Adipose tissue (tissue), 3 donors: ENCODE results near the gene ATF7. TPM values are rescaled to one million over a fixed set of nuclear protein-coding genes. Genes with fewer than 3 reads are reported as not detected.
"Not testable (repeated sequence)": the region's sequence is repeated elsewhere in the genome, so short reads cannot be mapped to it uniquely, and the experiment has no call there.

ENCODE experiments used
- H3K27ac ChIP-seq: one replicate; pipeline ENCODE4 v1.5.1; 2013; ENCODE audit warnings: low read depth, low read length
- WGBS, 3 donors: extraction: QIAGEN DNeasy Blood & Tissue Kit; methylation state at CpG; one replicate each; pipeline ENCODE4 v1.1.7; 2013; 5-methylcytosine and 5-hydroxymethylcytosine counted together
- polyA plus RNA-seq, 3 donors: library from polyadenylated mRNA; stranded (reverse); fragments of 200-250 nt; gene quantifications; one replicate each; pipeline ENCODE4 v1.2.3, GENCODE V29; 2013
- donor health status: healthy with polysubstance abuse.
- donor health status: Bipolar disorder and iron deficiency.
- donor health status: healthy.

Gene ATF7
- polyA plus RNA-seq, 3 donors, result 9.5 to 35.0 (median 25.7) TPM

- 79 to 86% (median 82%) methylated on average over 17 to 18 of the region's 18 CpGs for WGBS, 3 donors
- no peak overlapping the region for H3K27ac ChIP-seq
Measured at GRCh38 chr12:53482626-53483168, 143.5 kb downstream of the ATF7 start.

GRCh38 chr12:53481939-53482586 is 144.1 kb downstream of the ATF7 start:
- H3K27ac ChIP-seq, result no peak overlapping the region
- WGBS, 3 donors, result 74 to 86% (median 79%) methylated on average over 9 of the region's 9 CpGs

- 58 to 73% (median 71%) methylated on average over 6 of the region's 6 CpGs for WGBS, 3 donors
- not testable (repeated sequence) for H3K27ac ChIP-seq
Measured at GRCh38 chr12:53481458-53481857, 144.7 kb downstream of the ATF7 start.

- 69 to 73% (median 73%) methylated on average over 12 of the region's 12 CpGs for WGBS, 3 donors
- H3K27ac ChIP-seq, result no peak overlapping the region
Measured at GRCh38 chr12:53480491-53481442, 145.4 kb downstream of the ATF7 start.

GRCh38 chr12:53479331-53479730 is 146.9 kb downstream of the ATF7 start:
- H3K27ac ChIP-seq, result no peak overlapping the region
- WGBS, 3 donors, result 81 to 87% (median 84%) methylated on average over 5 of the region's 5 CpGs

- no peak overlapping the region for H3K27ac ChIP-seq
- WGBS, 3 donors, result 42 to 53% (median 43%) methylated on average over 1 of the region's 1 CpG
Measured at GRCh38 chr12:53478865-53479264, 147.3 kb downstream of the ATF7 start.

- WGBS, 3 donors, result 67 to 70% (median 70%) methylated on average over 2 of the region's 2 CpGs
- no peak overlapping the region for H3K27ac ChIP-seq
Measured at GRCh38 chr12:53476769-53477209, 149.4 kb downstream of the ATF7 start.

- 66 to 72% (median 71%) methylated on average over 13 of the region's 13 CpGs for WGBS, 3 donors
- H3K27ac ChIP-seq, result no peak overlapping the region
Measured at GRCh38 chr12:53474819-53475218, 151.4 kb downstream of the ATF7 start.

GRCh38 chr12:53474077-53474476 is 152.1 kb downstream of the ATF7 start:
- H3K27ac ChIP-seq, result no peak overlapping the region
- WGBS, 3 donors, result 62 to 71% (median 64%) methylated on average over 2 of the region's 2 CpGs

GRCh38 chr12:53472056-53472582 is 154.1 kb downstream of the ATF7 start:
- WGBS, 3 donors, result 77 to 89% (median 81%) methylated on average over 1 of the region's 1 CpG

GRCh38 chr12:53468282-53468681 is 157.9 kb downstream of the ATF7 start:
- WGBS, 3 donors, result 45 to 80% (median 63%) methylated on average over 1 of the region's 1 CpG
- H3K27ac ChIP-seq, result no peak overlapping the region

More at GRCh38 chr12:53472056-53472582, 154.1 kb downstream of the ATF7 start:
- no peak overlapping the region for H3K27ac ChIP-seq

GRCh38 chr12:53467880-53468279 is 158.3 kb downstream of the ATF7 start:
- WGBS, 3 donors, result 56 to 83% (median 80%) methylated on average over 2 of the region's 2 CpGs
- H3K27ac ChIP-seq, result no peak overlapping the region

- no peak overlapping the region for H3K27ac ChIP-seq
- WGBS, 3 donors, result 60 to 78% (median 67%) methylated on average over 5 of the region's 5 CpGs
Measured at GRCh38 chr12:53467082-53467481, 159.1 kb downstream of the ATF7 start.

- 72 to 82% (median 73%) methylated on average over 4 of the region's 4 CpGs for WGBS, 3 donors
- no peak overlapping the region for H3K27ac ChIP-seq
Measured at GRCh38 chr12:53466640-53467039, 159.5 kb downstream of the ATF7 start.

GRCh38 chr12:53465679-53466078 is 160.5 kb downstream of the ATF7 start:
- WGBS, 3 donors, result 53 to 75% (median 66%) methylated on average over 2 of the region's 2 CpGs
- H3K27ac ChIP-seq, result no peak overlapping the region

- H3K27ac ChIP-seq, result no peak overlapping the region
- 92 to 94% (median 94%) methylated on average over 11 of the region's 11 CpGs for WGBS, 3 donors
Measured at GRCh38 chr12:53464685-53465418, 161.3 kb downstream of the ATF7 start.

- 48 to 66% (median 63%) methylated on average over 5 of the region's 5 CpGs for WGBS, 3 donors
- no peak overlapping the region for H3K27ac ChIP-seq
Measured at GRCh38 chr12:53463802-53464560, 162.2 kb downstream of the ATF7 start.

- H3K27ac ChIP-seq, result no peak overlapping the region
- 62 to 82% (median 68%) methylated on average over 3 of the region's 3 CpGs for WGBS, 3 donors
Measured at GRCh38 chr12:53462935-53463334, 163.2 kb downstream of the ATF7 start.
